ENCODE data around the gene PRRC2B.

- TF ChIP-seq CTCF (IDR thresholded peaks at IDR 0.05 in 8 of 11, conservative IDR thresholded peaks at IDR 0.05 in 3 of 11) (peak in 1 of 11 experiments; percentile 7), POLR2AphosphoS5 (IDR thresholded peaks at IDR 0.05) (peak in 2 of 3 donors; percentile 3 to 16)
Observed at GRCh38 chr9:131422241-131422792, 28.4 kb downstream of the PRRC2B start.

Data from spleen (tissue), 7 donors.